Fibroblast of upper back skin (primary cell): ENCODE results near the gene STPG3.

Experiments used
- DNase-seq: peaks from one replicate; pipeline ENCODE4 v3.0.0-alpha.2; 2013

Gene STPG3

GRCh38 chr9:137222190-137223077 lies 28.7 kb upstream of the STPG3 start, which contains the start of gene RNF208:
Gene RNF208, minus strand, starts transcription at chr9:137222240. Its CDS starts 1,028 bp downstream, at chr9:137221212.
- DNase-seq, result no peak

GRCh38 chr9:137223078-137223970 lies 27.8 kb upstream of the STPG3 start:
- DNase-seq, result peak; percentile 99

GRCh38 chr9:137224830-137225694 lies 26.0 kb upstream of the STPG3 start, which contains the start of gene CYSRT1:
Gene CYSRT1, plus strand, starts transcription at chr9:137225174. Its CDS starts 448 bp downstream, at chr9:137225622.
- DNase-seq, result no peak

GRCh38 chr9:137225699-137226331 lies 25.3 kb upstream of the STPG3 start:
- DNase-seq, result no peak

GRCh38 chr9:137226338-137227053 lies 24.6 kb upstream of the STPG3 start:
- DNase-seq, result no peak

- peak; percentile 63 for DNase-seq
Observed at GRCh38 chr9:137227054-137227852, 23.8 kb upstream of the STPG3 start, which contains the start of gene RNF224. Gene RNF224, plus strand, starts transcription at chr9:137227502. Its CDS starts 834 bp downstream, at chr9:137228336.

- no peak for DNase-seq
Observed at GRCh38 chr9:137227853-137228505, 23.1 kb upstream of the STPG3 start.

- DNase-seq, result no peak
Observed at GRCh38 chr9:137228506-137228967, 22.5 kb upstream of the STPG3 start.

GRCh38 chr9:137228968-137229896 lies 21.9 kb upstream of the STPG3 start:
- DNase-seq, result no peak

GRCh38 chr9:137229903-137230704 lies 21.0 kb upstream of the STPG3 start:
- no peak for DNase-seq

- DNase-seq, result no peak
Observed at GRCh38 chr9:137230705-137231371, 20.2 kb upstream of the STPG3 start, which contains the start of gene SLC34A3. Gene SLC34A3, plus strand, starts transcription at chr9:137230901. Its CDS starts 802 bp downstream, at chr9:137231703.

GRCh38 chr9:137231372-137232039 lies 19.6 kb upstream of the STPG3 start:
- no peak for DNase-seq

GRCh38 chr9:137232101-137232500 lies 19.0 kb upstream of the STPG3 start:
- DNase-seq, result no peak

- DNase-seq, result no peak
Observed at GRCh38 chr9:137232510-137232909, 18.6 kb upstream of the STPG3 start.

- no peak for DNase-seq
Observed at GRCh38 chr9:137233143-137233980, 17.7 kb upstream of the STPG3 start.
